ENCODE data around the gene MOXD1.
"Not testable (repeated sequence)": the region's sequence is repeated elsewhere in the genome, so short reads cannot be mapped to it uniquely, and the experiment has no call there.

The MOXD1 gene

GRCh38 chr6:132395015-132395597 lies 6.2 kb downstream of the MOXD1 start:
- no peak for DNase-seq

DNA sequence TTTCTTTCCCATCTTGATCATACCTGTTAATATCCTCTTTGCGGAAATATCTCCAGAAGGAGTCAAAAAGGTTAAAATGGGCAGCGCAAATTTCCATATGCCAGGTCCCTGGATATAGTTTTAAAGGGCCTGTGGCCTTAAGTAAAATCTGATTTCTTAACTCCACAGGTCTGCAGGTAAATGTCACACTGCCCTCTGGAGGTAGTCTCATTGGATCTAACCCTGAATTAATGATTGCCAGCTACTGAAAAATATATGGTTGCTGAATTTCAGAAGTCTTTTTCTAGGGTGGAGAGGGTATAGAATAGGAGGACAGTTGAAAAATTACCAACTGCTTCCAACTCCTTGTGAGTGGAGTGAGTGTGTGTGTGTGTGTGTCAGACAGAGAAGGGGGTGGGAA lies 8.5 kb downstream of the MOXD1 start:
- no peak for DNase-seq

DNA sequence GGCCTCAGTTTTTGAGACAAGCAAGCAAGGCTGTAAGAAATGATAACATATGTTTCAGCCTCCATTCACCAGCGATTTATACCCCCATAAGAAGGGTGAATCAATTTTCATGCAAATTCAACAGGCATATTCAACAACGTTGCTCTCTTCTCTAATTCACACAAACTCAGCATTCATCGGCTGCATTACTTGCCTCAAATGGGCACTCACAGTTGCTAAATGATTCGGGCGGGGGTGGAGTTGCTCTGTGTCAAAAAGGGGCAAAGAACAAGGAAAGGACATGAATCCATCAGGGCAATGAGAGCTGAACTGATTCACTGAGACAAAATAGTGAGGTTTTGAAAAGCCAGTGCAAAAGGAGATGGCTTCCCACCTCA lies 9.0 kb downstream of the MOXD1 start:
- no peak for DNase-seq

GRCh38 chr6:132391391-132392269 lies 9.6 kb downstream of the MOXD1 start:
- no peak for DNase-seq

DNA sequence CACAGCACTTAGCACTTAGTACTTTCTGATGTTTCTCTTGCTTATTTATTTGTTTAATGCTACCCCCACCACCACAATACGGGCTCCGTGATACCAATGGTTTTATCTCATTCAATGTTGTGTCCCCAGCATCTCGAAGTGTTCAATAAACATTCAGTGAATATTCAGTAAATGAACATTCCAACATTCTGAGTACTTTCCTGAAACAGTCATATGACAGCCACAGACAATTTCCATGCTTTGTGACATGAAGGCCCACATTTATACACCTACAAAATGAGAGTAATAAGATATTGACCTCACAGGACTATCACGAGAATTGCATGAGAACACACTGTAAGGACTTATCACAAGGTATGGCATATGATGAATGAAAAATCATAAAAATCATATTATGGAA lies 10.8 kb downstream of the MOXD1 start:
- no peak for DNase-seq

DNA sequence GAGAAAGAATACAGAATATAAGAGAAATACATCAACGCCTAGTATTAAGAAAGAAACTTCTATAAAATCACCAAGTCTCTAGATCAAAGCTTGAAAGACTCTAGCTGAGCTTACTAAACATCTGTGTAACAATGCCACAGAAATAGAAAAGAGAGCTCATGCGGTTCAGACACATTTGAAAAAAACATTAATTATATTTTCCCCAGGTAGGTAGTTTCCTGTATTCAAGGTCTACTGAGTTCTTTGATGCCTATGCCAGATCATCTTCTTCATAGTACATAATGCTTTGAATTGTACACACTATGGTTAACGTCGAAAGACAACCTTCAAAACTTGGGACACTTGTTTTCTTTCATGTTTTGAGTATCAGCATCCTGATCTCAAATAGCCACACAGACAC lies 11.3 kb downstream of the MOXD1 start:
- no peak for DNase-seq

DNA sequence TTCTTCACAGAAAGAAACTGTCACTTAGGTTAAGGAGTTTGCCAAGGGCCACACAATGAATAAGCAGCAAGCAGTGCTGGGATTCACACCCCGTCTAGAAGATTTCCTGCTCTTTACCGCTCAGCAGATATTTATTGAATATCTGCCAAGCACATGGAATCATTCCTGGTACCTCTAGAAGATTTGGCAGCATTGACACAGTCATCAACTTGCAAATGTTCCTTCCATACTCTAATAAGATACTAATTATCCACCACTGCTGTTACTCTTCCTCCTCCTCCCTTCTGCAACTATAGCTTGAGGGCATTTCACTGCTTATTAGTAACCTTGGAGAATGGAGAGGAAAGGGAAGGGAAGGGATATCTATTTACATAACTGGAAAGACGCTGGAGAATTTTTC lies 13.0 kb downstream of the MOXD1 start:
- no peak for DNase-seq

DNA sequence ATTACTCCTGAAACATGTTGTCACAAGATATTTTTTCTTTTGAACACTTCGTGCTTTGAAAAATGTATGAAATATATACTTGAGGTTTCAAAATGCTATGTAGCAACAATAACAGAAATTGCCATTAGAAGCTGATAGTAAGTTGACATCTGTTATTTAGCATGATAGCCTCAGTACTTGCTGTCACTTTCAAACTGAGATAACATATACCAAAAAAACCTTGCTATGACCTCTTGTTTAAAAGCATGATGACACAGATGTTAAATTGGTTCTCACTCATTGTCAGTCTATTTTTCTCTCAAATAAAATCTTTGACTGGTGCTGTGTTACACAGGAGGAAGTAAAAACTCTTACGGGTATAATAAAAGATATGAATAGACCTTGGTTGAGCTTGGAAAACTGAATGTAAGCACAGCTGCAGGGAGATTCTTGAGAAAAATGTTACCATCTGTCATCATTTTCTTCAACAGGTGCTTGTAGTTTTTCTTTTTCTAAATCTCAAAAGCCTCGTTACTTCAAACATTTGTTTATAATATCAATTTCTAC lies 18.6 kb downstream of the MOXD1 start:
- no peak for DNase-seq

DNA sequence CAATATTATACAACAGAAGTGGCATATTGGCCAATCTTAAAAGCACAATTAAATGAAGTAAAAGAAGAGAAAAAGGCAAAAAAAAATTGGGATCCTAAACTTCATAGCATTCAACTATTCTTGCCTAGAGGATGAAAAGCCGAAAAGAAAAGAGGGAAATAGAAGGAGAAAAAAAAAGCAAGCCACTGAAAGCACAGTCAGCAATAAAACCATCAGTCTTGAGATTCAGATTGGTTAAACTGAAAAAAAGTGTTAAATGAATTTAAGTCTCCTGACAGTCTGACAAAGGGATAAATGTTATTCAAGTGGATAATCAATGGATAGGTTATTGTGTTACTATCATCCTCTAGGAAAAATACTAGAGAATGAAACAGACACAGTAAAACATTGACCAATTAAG lies 19.9 kb downstream of the MOXD1 start:
- DNase-seq: no peak

DNA sequence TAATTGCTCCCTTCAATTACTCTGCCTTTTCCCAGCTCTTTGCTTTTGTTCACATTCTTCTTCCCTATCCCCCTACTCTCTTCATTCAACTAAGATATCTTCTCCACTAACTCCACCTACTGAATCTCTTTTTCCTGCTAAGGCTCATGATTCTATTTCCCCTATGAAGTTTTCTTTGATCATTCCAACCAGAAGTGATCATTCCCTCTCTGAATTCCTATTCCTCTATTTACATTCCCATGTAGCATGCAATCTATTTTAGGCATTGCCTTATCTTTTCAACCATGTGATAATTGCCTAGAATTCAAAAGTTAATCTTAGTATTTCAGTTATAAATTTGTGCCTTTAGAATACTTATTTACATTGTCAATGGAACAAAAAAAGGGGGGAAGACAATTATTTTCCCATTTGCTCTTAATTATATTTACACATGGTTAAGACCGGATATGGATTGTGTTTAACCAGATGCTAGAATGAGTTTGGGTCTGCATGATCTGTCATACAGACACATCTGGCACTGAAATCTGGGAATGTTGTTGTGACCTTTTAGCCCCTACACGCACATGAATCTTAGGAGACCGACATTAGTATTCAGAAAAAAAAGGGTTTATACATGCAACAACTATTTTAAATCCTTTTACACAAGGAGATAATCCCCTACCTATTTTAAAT lies 20.8 kb downstream of the MOXD1 start:
- DNase-seq: no peak

DNA sequence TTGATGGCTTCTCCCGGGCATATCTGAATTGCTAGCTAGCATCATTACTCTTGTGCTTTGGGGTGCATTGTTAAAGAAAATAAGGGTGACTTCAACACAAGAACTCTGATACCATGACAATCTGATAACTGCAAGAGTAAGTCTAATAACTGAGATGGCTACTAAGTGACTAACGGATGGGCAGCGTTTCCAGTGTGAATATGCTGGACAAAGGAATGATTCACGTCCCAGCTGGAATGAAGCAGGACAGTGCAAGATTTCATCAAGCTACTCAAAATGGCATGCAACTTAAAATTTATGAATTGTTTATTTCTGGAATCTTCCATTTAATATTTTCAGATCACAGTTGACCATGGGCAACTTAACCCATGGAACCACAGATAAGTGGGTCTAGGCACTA lies 31.7 kb downstream of the MOXD1 start:
- DNase-seq: no peak

- no peak for DNase-seq
These were observed 32.3 kb downstream of the MOXD1 start for GRCh38 chr6:132368916-132369481.

GRCh38 chr6:132365281-132365907 lies 35.9 kb downstream of the MOXD1 start:
- DNase-seq: no peak

- no peak for DNase-seq
These were observed 36.8 kb downstream of the MOXD1 start for GRCh38 chr6:132364306-132365074.

GRCh38 chr6:132362442-132363185 lies 38.7 kb downstream of the MOXD1 start:
- no peak for DNase-seq

DNA sequence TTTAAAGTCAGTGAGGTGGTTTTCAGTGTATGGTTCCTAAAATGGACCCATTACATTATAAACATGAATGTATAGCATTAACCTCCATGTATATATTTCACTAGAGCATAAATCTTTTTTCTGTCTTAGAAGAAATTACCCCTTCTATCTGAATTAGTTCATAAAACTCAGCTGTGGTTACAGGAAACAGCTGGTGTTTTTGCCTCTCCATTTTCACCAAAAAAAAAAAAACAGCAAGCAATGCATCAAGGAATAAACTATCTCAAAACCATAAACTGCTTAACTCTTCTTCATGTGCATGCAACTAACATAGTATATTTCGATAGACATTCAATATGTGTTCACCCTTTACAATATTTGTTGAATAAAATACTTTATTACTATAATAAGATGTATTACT lies 40.2 kb downstream of the MOXD1 start:
- no peak for DNase-seq

DNA sequence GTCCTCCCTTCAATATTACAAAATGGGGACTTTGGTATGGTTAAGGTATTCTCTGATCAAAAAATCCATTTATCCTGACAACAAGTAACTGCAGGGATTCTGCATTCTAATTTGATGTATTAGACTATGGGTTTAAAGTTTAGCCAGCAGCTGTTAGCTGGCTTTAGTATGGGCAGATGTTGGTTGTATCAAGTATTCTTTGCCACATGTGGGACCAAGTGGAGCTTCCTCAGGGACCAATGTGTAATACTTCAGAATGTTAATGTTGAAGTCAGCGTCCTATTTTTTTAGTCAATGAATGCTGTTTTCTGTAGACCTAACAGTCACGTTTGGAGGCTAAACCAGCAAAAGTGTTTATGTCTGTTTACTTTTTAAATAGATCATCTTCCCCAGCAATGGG lies 41.4 kb downstream of the MOXD1 start:
- DNase-seq: no peak

GRCh38 chr6:132357120-132357519 lies 44.2 kb downstream of the MOXD1 start:
- DNase-seq: no peak

- DNase-seq: peak; percentile 2 to 15
These were observed 46.6 kb downstream of the MOXD1 start for GRCh38 chr6:132354517-132355167.

DNA sequence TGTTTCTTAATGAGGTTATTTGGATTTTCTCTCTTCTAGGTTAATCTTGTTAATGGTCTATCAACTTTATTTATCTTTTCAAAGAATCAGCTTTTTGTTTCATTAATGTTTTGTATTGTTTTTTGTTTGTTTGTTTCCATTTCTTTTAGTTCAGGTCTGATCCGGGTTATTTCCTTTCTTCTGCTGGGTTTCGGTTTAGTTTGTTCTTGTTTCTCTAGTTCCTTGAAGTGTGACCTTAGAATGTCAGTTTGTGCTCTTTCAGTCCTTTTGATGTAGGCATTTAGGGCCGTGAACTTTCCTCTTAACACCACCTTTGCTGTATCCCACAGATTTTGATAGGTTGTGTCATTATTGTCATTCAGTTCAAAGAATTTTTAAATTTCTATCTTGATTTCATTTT lies 49.3 kb downstream of the MOXD1 start:
- DNase-seq: not testable (repeated sequence)

DNA sequence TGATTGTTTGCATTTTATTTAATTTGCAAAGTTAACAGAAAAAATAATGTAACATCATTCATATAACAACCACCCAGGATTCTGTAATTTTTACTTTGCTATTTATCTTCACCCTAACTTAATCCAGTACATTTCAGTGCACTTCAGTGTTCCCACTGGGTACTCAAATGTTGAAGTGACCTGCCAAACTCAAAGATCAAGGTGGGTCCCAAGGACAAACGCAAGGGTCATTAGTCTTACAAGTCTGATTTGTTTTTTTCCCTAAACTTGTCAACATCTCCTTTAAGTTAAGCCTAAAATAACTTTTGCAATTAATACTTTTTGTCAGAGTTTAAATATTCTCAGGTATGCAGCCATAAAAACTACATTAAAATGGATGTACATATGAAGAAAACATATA lies 53.0 kb downstream of the MOXD1 start:
- DNase-seq: no peak
